ENCODE data around the gene LRRC45.

- TF ChIP-seq CTCF (conservative IDR thresholded peaks at IDR 0.05) (no peak), EZH2 (IDR thresholded peaks at IDR 0.05; ENCODE audit: low read depth) (no peak)
These were observed 38.2 kb upstream of the LRRC45 start for GRCh38 chr17:81984773-81985410.
